SK-N-SH treated with all-trans-retinoic acid at 6 μM for 48 hours (cell line): ENCODE data around the gene TEAD1.

Experiments used
- ARNTL ChIP-seq: fragments of 450-650 bp; formaldehyde crosslinking; IDR thresholded peaks from 2 replicates; pipeline ENCODE4 v1.5.0; 2020; ENCODE audit warnings: low read depth, mild to moderate bottlenecking, moderate library complexity, borderline replicate concordance
- BACH2 ChIP-seq: fragments of 250-450 bp; sonication (Bioruptor Pico); IDR thresholded peaks from 2 replicates; pipeline ENCODE4 v1.9.0; 2021; ENCODE audit warnings: mild to moderate bottlenecking, borderline replicate concordance
- CREB5 ChIP-seq: fragments of 250-450 bp; sonication (Bioruptor Pico); IDR thresholded peaks from 2 replicates; pipeline ENCODE4 v1.5.1; 2020; ENCODE audit warnings: low read depth, mild to moderate bottlenecking, moderate library complexity
- ISL1 ChIP-seq: fragments of 250-450 bp; sonication (Bioruptor Pico); IDR thresholded peaks from 2 replicates; pipeline ENCODE4 v2.1.2; 2022; ENCODE audit warnings: mild to moderate bottlenecking, moderate library complexity
- PATZ1 ChIP-seq: fragments of 250-450 bp; sonication (Bioruptor Pico); IDR thresholded peaks from 2 replicates; pipeline ENCODE4 v1.8.0; 2020; ENCODE audit warnings: mild to moderate bottlenecking, moderate library complexity, borderline replicate concordance
- RARB ChIP-seq: fragments of 250-450 bp; sonication (Bioruptor Pico); IDR thresholded peaks from 2 replicates; pipeline ENCODE4 v1.8.0; 2021; ENCODE audit warnings: mild to moderate bottlenecking, moderate library complexity
- TCF4 ChIP-seq: fragments of 250-450 bp; sonication (Bioruptor Pico); IDR thresholded peaks from 2 replicates; pipeline ENCODE4 v1.8.0; 2021; ENCODE audit warnings: mild to moderate bottlenecking, moderate library complexity, borderline replicate concordance
- TOX ChIP-seq: fragments of 250-450 bp; sonication (Bioruptor Pico); IDR thresholded peaks from 2 replicates; pipeline ENCODE4 v1.8.0; 2021; ENCODE audit warnings: mild to moderate bottlenecking, moderate library complexity, borderline replicate concordance
- TSHZ2 ChIP-seq: fragments of 250-450 bp; sonication (Bioruptor Pico); IDR thresholded peaks from 2 replicates; pipeline ENCODE4 v1.5.0; 2020; ENCODE audit warnings: mild to moderate bottlenecking, moderate library complexity
- ZFP30 ChIP-seq: fragments of 450-650 bp; formaldehyde crosslinking; IDR thresholded peaks from 2 replicates; pipeline ENCODE4 v1.5.0; 2022; ENCODE audit warnings: mild to moderate bottlenecking, moderate library complexity
- ZNF565 ChIP-seq: fragments of 450-650 bp; formaldehyde crosslinking; conservative IDR thresholded peaks from 2 replicates; pipeline ENCODE4 v1.5.0; 2020; ENCODE audit warnings: low read depth, mild to moderate bottlenecking, moderate library complexity
- ZNF8 ChIP-seq: fragments of 450-650 bp; formaldehyde crosslinking; IDR thresholded peaks from 2 replicates; pipeline ENCODE4 v1.5.0; 2020; ENCODE audit warnings: mild to moderate bottlenecking, moderate library complexity

- no peak for TF ChIP-seq PATZ1
- TF ChIP-seq BACH2, result no peak
- TF ChIP-seq RARB (CRISPR knock-in tag), result no peak
- no peak for TF ChIP-seq ARNTL (CRISPR knock-in tag)
- TF ChIP-seq ZNF8 (CRISPR knock-in tag), result no peak
- TF ChIP-seq CREB5 (CRISPR knock-in tag), result no peak
- no peak for TF ChIP-seq TOX
- no peak for TF ChIP-seq ZNF565 (CRISPR knock-in tag)
- TF ChIP-seq TCF4 (CRISPR knock-in tag), result no peak
- TF ChIP-seq TSHZ2 (CRISPR knock-in tag), result no peak
- no peak for TF ChIP-seq ISL1 (CRISPR knock-in tag)
- no peak for TF ChIP-seq ZFP30 (CRISPR knock-in tag)
Observed at GRCh38 chr11:12657336-12657735, 16.9 kb upstream of the TEAD1 start.
